Activated CD4-positive, CD25-positive, alpha-beta regulatory T cell treated with anti-CD3 and anti-CD28 coated beads, Interleukin-2, amount 50 U/mL, for 24 hours (primary cell): ENCODE measurements around the gene MPPED2.

ENCODE experiments used
- ATAC-seq, 2 donors: fragments of 150-1000 bp; cut with Tn5 transposase; one replicate each; pipeline ENCODE4 v1.10.0; 2021; ENCODE audit warnings: mild to moderate bottlenecking in 1 of 2, moderate library complexity in 1 of 2

The MPPED2 gene

GRCh38 chr11:30451167-30451566 lies 135.0 kb downstream of the MPPED2 start:
- ATAC-seq = no peak

- ATAC-seq = no peak
Observed at GRCh38 chr11:30447058-30447640, 139.0 kb downstream of the MPPED2 start.

- ATAC-seq = no peak
Observed at GRCh38 chr11:30446520-30446919, 139.6 kb downstream of the MPPED2 start.

GRCh38 chr11:30445056-30445455 lies 141.1 kb downstream of the MPPED2 start:
- no peak for ATAC-seq

- ATAC-seq = no peak
Observed at GRCh38 chr11:30440510-30440909, 145.6 kb downstream of the MPPED2 start.

GRCh38 chr11:30436801-30437200 lies 149.4 kb downstream of the MPPED2 start:
- ATAC-seq = no peak

- no peak for ATAC-seq
Observed at GRCh38 chr11:30435488-30435887, 150.7 kb downstream of the MPPED2 start.

- ATAC-seq = no peak
Observed at GRCh38 chr11:30434901-30435300, 151.3 kb downstream of the MPPED2 start.

- ATAC-seq = no peak
Observed at GRCh38 chr11:30433831-30434230, 152.3 kb downstream of the MPPED2 start.

GRCh38 chr11:30432716-30433115 lies 153.4 kb downstream of the MPPED2 start:
- ATAC-seq = no peak

- no peak for ATAC-seq
Observed at GRCh38 chr11:30432178-30432577, 154.0 kb downstream of the MPPED2 start.

GRCh38 chr11:30431127-30431814 lies 154.9 kb downstream of the MPPED2 start:
- ATAC-seq = no peak

- ATAC-seq = no peak
Observed at GRCh38 chr11:30429550-30429949, 156.6 kb downstream of the MPPED2 start.

GRCh38 chr11:30426781-30427180 lies 159.4 kb downstream of the MPPED2 start:
- no peak for ATAC-seq

GRCh38 chr11:30424844-30425243 lies 161.3 kb downstream of the MPPED2 start:
- no peak for ATAC-seq

GRCh38 chr11:30424321-30424720 lies 161.8 kb downstream of the MPPED2 start:
- no peak for ATAC-seq

- ATAC-seq = no peak
Observed at GRCh38 chr11:30423886-30424285, 162.3 kb downstream of the MPPED2 start.

GRCh38 chr11:30423279-30423648 lies 162.9 kb downstream of the MPPED2 start:
- ATAC-seq = no peak

- no peak for ATAC-seq
Observed at GRCh38 chr11:30422447-30423278, 163.5 kb downstream of the MPPED2 start.

- no peak for ATAC-seq
Observed at GRCh38 chr11:30420233-30420787, 165.8 kb downstream of the MPPED2 start.

GRCh38 chr11:30414806-30415205 lies 171.3 kb downstream of the MPPED2 start:
- ATAC-seq = no peak

GRCh38 chr11:30414244-30414643 lies 171.9 kb downstream of the MPPED2 start:
- ATAC-seq = no peak

- no peak for ATAC-seq
Observed at GRCh38 chr11:30412509-30412908, 173.6 kb downstream of the MPPED2 start.

GRCh38 chr11:30411383-30411782 lies 174.8 kb downstream of the MPPED2 start:
- ATAC-seq = no peak
